Measurements from ENCODE around the gene ZNF217.
"Not testable (repeated sequence)": the region's sequence is repeated elsewhere in the genome, so short reads cannot be mapped to it uniquely, and the experiment has no call there.

ZNF217 gene

GRCh38 chr20:53529658-53530057 is 64.0 kb downstream of the ZNF217 start:
- DNase-seq (ENCODE audit: low spot score) = no peak

- DNase-seq (ENCODE audit: low spot score) = no peak
Observed at GRCh38 chr20:53527196-53527595, 66.4 kb downstream of the ZNF217 start.

- DNase-seq (ENCODE audit: low spot score) = no peak
Observed at GRCh38 chr20:53524589-53525312, 68.9 kb downstream of the ZNF217 start.

- not testable (repeated sequence) for DNase-seq (ENCODE audit: low spot score)
Observed at GRCh38 chr20:53523615-53524014, 70.0 kb downstream of the ZNF217 start.

- DNase-seq (ENCODE audit: low spot score) = no peak
Observed at GRCh38 chr20:53522696-53523095, 70.9 kb downstream of the ZNF217 start.

- no peak for DNase-seq (ENCODE audit: low spot score)
Observed at GRCh38 chr20:53522026-53522425, 71.6 kb downstream of the ZNF217 start.

- not testable (repeated sequence) for DNase-seq (ENCODE audit: low spot score)
Observed at GRCh38 chr20:53521421-53521820, 72.2 kb downstream of the ZNF217 start.

- no peak for DNase-seq (ENCODE audit: low spot score)
Observed at GRCh38 chr20:53517146-53517545, 76.5 kb downstream of the ZNF217 start.
